SK-N-SH (cell line): ENCODE data around the gene PHF23. TPM values are rescaled to one million over a fixed set of nuclear protein-coding genes. Genes with fewer than 3 reads are reported as not detected.

Experiments
- CTCF ChIA-PET: fragments of 300-600, 350-600 bp; formaldehyde crosslinking; extraction: SDS; loops from one replicate; lab custom pipeline; 2021; lab: Yijun Ruan, JAX
- POLR2A ChIA-PET: fragments of 350-600 bp; sonication (Branson Sonifier 250); formaldehyde crosslinking; extraction: SDS; loops from one replicate; lab custom pipeline; 2020; ENCODE audit warnings: antibody characterized with exemption, inconsistent platforms; lab: Yijun Ruan, JAX
- DNase-seq: peaks from one replicate; pipeline ENCODE4 v3.0.0; 2012
- H2AFZ ChIP-seq: fragments of 200-600 bp; sonication (generic); 2 replicates; pipeline ENCODE4 v1.8.1; 2016; ENCODE audit warnings: antibody characterized with exemption, mild to moderate bottlenecking, low read depth
- H3F3A ChIP-seq: fragments of 200-600 bp; sonication (generic); replicated peaks from 2 replicates; pipeline ENCODE3; 2016; ENCODE audit warnings: antibody characterized with exemption, mild to moderate bottlenecking; ENCODE audit not compliant: insufficient read depth
- H3K27ac ChIP-seq, 2 experiments: fragments of 200-500 bp in 1 of 2; fragments of 200-600 bp in 1 of 2; sonication (Bioruptor generic) in 1 of 2; sonication (generic), shearing (Covaris generic) in 1 of 2; 2 replicates each; pipeline versions ENCODE4 v1.5.1 to v1.6.1; 2014 to 2016; ENCODE audit warnings: low read depth in 2 of 2, inconsistent platforms in 1 of 2, low read length in 1 of 2, mild to moderate bottlenecking in 1 of 2, mixed read lengths in 1 of 2
- H3K27me3 ChIP-seq: fragments of 200-600 bp; sonication (generic), shearing (Covaris generic); 2 replicates; pipeline ENCODE4 v1.6.1; 2016; ENCODE audit warnings: mixed run types; ENCODE audit not compliant: insufficient read depth
- H3K36me3 ChIP-seq, 2 experiments: fragments of 200-500 bp in 1 of 2; fragments of 200-600 bp in 1 of 2; sonication (Bioruptor generic) in 1 of 2; sonication (generic) in 1 of 2; replicated peaks in 1 of 2; 2 replicates each; pipeline versions ENCODE3 to v1.5.1; 2014 to 2016; ENCODE audit warnings: low read length in 1 of 2, mild to moderate bottlenecking in 1 of 2; ENCODE audit not compliant: insufficient read depth in 2 of 2, control insufficient read depth in 1 of 2
- H3K4me1 ChIP-seq, 2 experiments: fragments of 200-500 bp in 1 of 2; fragments of 200-600 bp in 1 of 2; sonication (Bioruptor generic) in 1 of 2; sonication (generic), shearing (Covaris generic) in 1 of 2; 2 replicates each; pipeline versions ENCODE4 v1.5.1 to v1.6.1; 2014 to 2016; ENCODE audit warnings: low read depth in 1 of 2, low read length in 1 of 2, mixed run types in 1 of 2; ENCODE audit not compliant: insufficient read depth in 2 of 2, control insufficient read depth in 1 of 2
- H3K4me2 ChIP-seq: fragments of 200-600 bp; sonication (generic), shearing (Covaris generic); 2 replicates; pipeline ENCODE4 v1.6.1; 2017; ENCODE audit warnings: mixed run types
- H3K4me3 ChIP-seq, 2 experiments: fragments of 200-500 bp in 1 of 2; fragments of 200-600 bp in 1 of 2; sonication (Bioruptor generic) in 1 of 2; sonication (generic), shearing (Covaris generic) in 1 of 2; 2 replicates each; pipeline versions ENCODE4 v1.5.1 to v1.8.1; 2014 to 2016; ENCODE audit warnings: low read depth in 2 of 2, inconsistent platforms in 1 of 2, low read length in 1 of 2, mild to moderate bottlenecking in 1 of 2, mixed read lengths in 1 of 2, moderate library complexity in 1 of 2
- H3K79me2 ChIP-seq: fragments of 200-600 bp; sonication (generic); 2 replicates; pipeline ENCODE4 v1.8.1; 2017; ENCODE audit warnings: mild to moderate bottlenecking; ENCODE audit not compliant: insufficient read depth
- H3K9ac ChIP-seq: fragments of 200-600 bp; sonication (generic); 2 replicates; pipeline ENCODE4 v1.6.1; 2017; ENCODE audit warnings: mixed run types
- H3K9me2 ChIP-seq: fragments of 200-600 bp; sonication (generic); 2 replicates; pipeline ENCODE4 v1.6.1; 2017; ENCODE audit warnings: mixed run types
- H3K9me3 ChIP-seq: fragments of 200-600 bp; sonication (generic); 2 replicates; pipeline ENCODE4 v1.6.1; 2017; ENCODE audit warnings: mixed run types, mild to moderate bottlenecking, moderate library complexity
- H4K20me1 ChIP-seq: fragments of 200-600 bp; sonication (generic); 2 replicates; pipeline ENCODE4 v1.6.1; 2017; ENCODE audit warnings: mild to moderate bottlenecking, mixed run types; ENCODE audit not compliant: insufficient read depth
- CHD2 ChIP-seq: fragments of 150-350 bp; IDR thresholded peaks from 2 replicates; pipeline ENCODE4 v1.6.1; 2018; ENCODE audit warnings: low read length; ENCODE audit not compliant: partially characterized antibody
- CTCF ChIP-seq: fragments of 200-600 bp; sonication (generic); IDR thresholded peaks from 2 replicates; pipeline ENCODE4 v1.6.1; 2017; ENCODE audit warnings: antibody characterized with exemption, mild to moderate bottlenecking, moderate library complexity
- EZH2phosphoT487 ChIP-seq: fragments of 200-600 bp; sonication (generic); IDR thresholded peaks from 2 replicates; pipeline ENCODE4 v1.6.1; 2017; ENCODE audit warnings: low read depth, mixed run types, mild to moderate bottlenecking, antibody characterized with exemption, moderate library complexity, borderline replicate concordance
- GABPA ChIP-seq: IDR thresholded peaks from 2 replicates; pipeline ENCODE4 v1.4.0; 2012; ENCODE audit warnings: low read depth, mild to moderate bottlenecking
- MXI1 ChIP-seq: IDR thresholded peaks from 2 replicates; pipeline ENCODE4 v1.6.1; 2012; ENCODE audit warnings: mild to moderate bottlenecking, low read depth, low read length, improper control_type of control experiment
- RAD21 ChIP-seq: IDR thresholded peaks from 2 replicates; pipeline ENCODE4 v1.6.1; 2012; ENCODE audit warnings: mild to moderate bottlenecking, low read length
- RXRA ChIP-seq: IDR thresholded peaks from 2 replicates; pipeline ENCODE4 v1.4.0; 2012; ENCODE audit warnings: low read depth, mild to moderate bottlenecking, borderline replicate concordance
- SIN3A ChIP-seq: IDR thresholded peaks from 2 replicates; pipeline ENCODE4 v1.6.1; 2012; ENCODE audit warnings: low read depth, mild to moderate bottlenecking, low read length, moderate library complexity, borderline replicate concordance
- SMC3 ChIP-seq: IDR thresholded peaks from 2 replicates; pipeline ENCODE4 v1.6.1; 2012; ENCODE audit warnings: low read depth, low read length, improper control_type of control experiment
- TCF12 ChIP-seq: IDR thresholded peaks from 2 replicates; pipeline ENCODE4 v1.4.0; 2012
- USF1 ChIP-seq: IDR thresholded peaks from 2 replicates; pipeline ENCODE4 v1.4.0; 2012; ENCODE audit warnings: low read depth, borderline replicate concordance
- USF2 ChIP-seq: fragments of 150-350 bp; IDR thresholded peaks from 2 replicates; pipeline ENCODE4 v1.6.1; 2017; ENCODE audit warnings: antibody characterized with exemption, low read length, low read depth, borderline replicate concordance
- YY1 ChIP-seq: IDR thresholded peaks from 2 replicates; pipeline ENCODE4 v1.4.0; 2012; ENCODE audit warnings: low read depth, mild to moderate bottlenecking
- WGBS: methylation state at CpG from one replicate; pipeline ENCODE4 v1.1.6; 2017; ENCODE audit warnings: low lambda C conversion rate; 5-methylcytosine and 5-hydroxymethylcytosine counted together
- polyA plus RNA-seq, 3 experiments: library from polyadenylated mRNA; depleted of rRNA; stranded (reverse); fragments of >200 nt; gene quantifications; 2 replicates each; pipeline ENCODE4 v1.2.3, GENCODE V29; 2012
- TF ChIP-seq, protein P1 (sequence below): IDR thresholded peaks from 2 replicates; pipeline ENCODE4 v1.4.0; 2012; ENCODE audit warnings: low read depth, borderline replicate concordance

Gene PHF23
- polyA plus RNA-seq, 1 of the 3 experiments (the other 2 are of a cell fraction): 53.3 TPM

GRCh38 chr17:7215136-7215638 is 24.1 kb downstream of the PHF23 start:
- Histone ChIP-seq H3F3A (peaks cover 41% of the 10 kb centered on the region), H3K4me2 (peak overlapping the region; percentile 97), H3K36me3 (no peaks in the 10 kb centered on the region), H3K9me3 (no peaks in the 10 kb centered on the region), H3K79me2 (peaks cover 54% of the 10 kb centered on the region), H3K4me1 (peaks cover 26 to 55% of the 10 kb centered on the region in 2 experiments; a peak in 3 of 4 replicates), H3K27me3 (no peaks in the 10 kb centered on the region), H3K9me2 (no peaks in the 10 kb centered on the region), H2AFZ (no peak overlapping the region), H4K20me1 (peaks cover 28% of the 10 kb centered on the region), H3K9ac (peak overlapping the region; percentile 58; the same call in 1 of the 2 replicates), H3K27ac (peak overlapping the region; percentile 88 to 96), H3K4me3 (peak overlapping the region; percentile 56 to 64)
- DNase-seq: no peak
- WGBS: 11% methylated on average over 9 of the region's 9 CpGs
- TF ChIP-seq SMC3: no peak
- TF ChIP-seq, protein P1, sequence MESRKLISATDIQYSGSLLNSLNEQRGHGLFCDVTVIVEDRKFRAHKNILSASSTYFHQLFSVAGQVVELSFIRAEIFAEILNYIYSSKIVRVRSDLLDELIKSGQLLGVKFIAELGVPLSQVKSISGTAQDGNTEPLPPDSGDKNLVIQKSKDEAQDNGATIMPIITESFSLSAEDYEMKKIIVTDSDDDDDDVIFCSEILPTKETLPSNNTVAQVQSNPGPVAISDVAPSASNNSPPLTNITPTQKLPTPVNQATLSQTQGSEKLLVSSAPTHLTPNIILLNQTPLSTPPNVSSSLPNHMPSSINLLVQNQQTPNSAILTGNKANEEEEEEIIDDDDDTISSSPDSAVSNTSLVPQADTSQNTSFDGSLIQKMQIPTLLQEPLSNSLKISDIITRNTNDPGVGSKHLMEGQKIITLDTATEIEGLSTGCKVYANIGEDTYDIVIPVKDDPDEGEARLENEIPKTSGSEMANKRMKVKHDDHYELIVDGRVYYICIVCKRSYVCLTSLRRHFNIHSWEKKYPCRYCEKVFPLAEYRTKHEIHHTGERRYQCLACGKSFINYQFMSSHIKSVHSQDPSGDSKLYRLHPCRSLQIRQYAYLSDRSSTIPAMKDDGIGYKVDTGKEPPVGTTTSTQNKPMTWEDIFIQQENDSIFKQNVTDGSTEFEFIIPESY: no peak
- no peak for TF ChIP-seq RAD21
- TF ChIP-seq USF2: no peak
- no peak for TF ChIP-seq RXRA
- TF ChIP-seq CTCF: no peak
- TF ChIP-seq YY1: no peak
- TF ChIP-seq USF1: no peak
- TF ChIP-seq GABPA: no peak
- TF ChIP-seq SIN3A: no peak
- TF ChIP-seq MXI1: no peak; the same call in 1 of the 2 replicates
- TF ChIP-seq EZH2phosphoT487: no peak
- TF ChIP-seq TCF12: no peak
- no peak for TF ChIP-seq CHD2
- CTCF ChIA-PET: interaction anchor here (1.0 to 3.7 kb wide), 10 partner anchors 8 to 170 kb away, joined by 3 to 37 read pairs (median 6); partner anchors contain the start of genes DVL2 and GABARAP
- POLR2A ChIA-PET: interaction anchor here (0.9 to 1.7 kb wide), 6 partner anchors 9 to 202 kb away, joined by 3 to 6 read pairs (median 5); partner anchors contain the start of genes DVL2, GABARAP, PHF23 and RNASEK
